ENCODE results near the gene CFAP97D2. TPM values are rescaled to one million over a fixed set of nuclear protein-coding genes. Genes with fewer than 3 reads are reported as not detected.

The CFAP97D2 gene
- total and polyA plus RNA-seq, 2 donors (not counting 3 experiments of a cell fraction or from before 2014, with no cell fraction given) = not detected

GRCh38 chr13:114142137-114142550 is 36.9 kb upstream of the CFAP97D2 start:
- TF ChIP-seq MYC (IDR thresholded peaks at IDR 0.05; ENCODE audit: low read depth, low read length) = no peak
- no peak for TF ChIP-seq POLR2A (IDR thresholded peaks at IDR 0.05; ENCODE audit: low read depth, low read length)
- TF ChIP-seq CTCF (IDR thresholded peaks at IDR 0.05; ENCODE audit: extremely low read depth in 1 of 2, insufficient read depth in 1 of 2, low read depth in 1 of 2, low read length in 2 of 2) = no peak
- Histone ChIP-seq H2AFZ (ENCODE audit: low read depth, low read length) (no peak overlapping the region), H3K27me3 (ENCODE audit: control insufficient read depth in 2 of 2, insufficient read depth in 2 of 2, low read length in 2 of 2) (peaks cover 0 to 3% of the 10 kb centered on the region in 2 experiments), H3K4me1 (ENCODE audit: control insufficient read depth, extremely low read depth, insufficient read depth, low read length) (no peaks in the 10 kb centered on the region), H3K79me2 (ENCODE audit: control insufficient read depth, insufficient read depth, low read length) (no peaks in the 10 kb centered on the region), H3K9me3 (replicated peaks; ENCODE audit: control insufficient read depth, insufficient read depth, low read length) (no peaks in the 10 kb centered on the region), H4K20me1 (replicated peaks; ENCODE audit: control insufficient read depth, extremely low read depth, insufficient read depth, low read length) (no peaks in the 10 kb centered on the region), H3K9ac (replicated peaks; ENCODE audit: extremely low read depth, insufficient read depth, low read length) (no peak overlapping the region), H3K36me3 (ENCODE audit: control insufficient read depth in 2 of 2, extremely low read depth in 1 of 2, insufficient read depth in 2 of 2, low read length in 2 of 2) (no peaks in the 10 kb centered on the region), H3K9me1 (replicated peaks; ENCODE audit: control insufficient read depth, extremely low read depth, insufficient read depth, low read length) (no peaks in the 10 kb centered on the region), H3K4me2 (ENCODE audit: insufficient read depth, low read length) (no peak overlapping the region), H3K27ac (ENCODE audit: insufficient read depth, low read depth, low read length) (no peak overlapping the region), H3K4me3 (replicated peaks in 1 of 3; ENCODE audit: insufficient read depth in 1 of 3, low read depth in 1 of 3, low read length in 3 of 3) (no peak overlapping the region)
- DNase-seq (ENCODE audit: low read depth, low spot score) (no peak), FAIRE-seq (no peak)
- no TSS peak for BruUV-seq (replicated peaks)
- intact Hi-C loops (cut with micrococcal nuclease) = no loop called here
- CTCF ChIA-PET = no interaction called here
- POLR2A ChIA-PET = no interaction called here
- dilution Hi-C loops (cut with MboI; ENCODE audit: extremely low pct_ligation_motif_present, low sequenced_read_pairs) = no loop called here

GRCh38 chr13:114142640-114143490 is 36.2 kb upstream of the CFAP97D2 start:
- Histone ChIP-seq H3K27me3 (ENCODE audit: control insufficient read depth in 2 of 2, insufficient read depth in 2 of 2, low read length in 2 of 2) (peaks cover 0 to 3% of the 10 kb centered on the region in 2 experiments), H2AFZ (ENCODE audit: low read depth, low read length) (no peak overlapping the region), H3K79me2 (ENCODE audit: control insufficient read depth, insufficient read depth, low read length) (no peaks in the 10 kb centered on the region), H4K20me1 (replicated peaks; ENCODE audit: control insufficient read depth, extremely low read depth, insufficient read depth, low read length) (no peaks in the 10 kb centered on the region), H3K27ac (ENCODE audit: insufficient read depth, low read depth, low read length) (no peak overlapping the region), H3K9ac (replicated peaks; ENCODE audit: extremely low read depth, insufficient read depth, low read length) (no peak overlapping the region), H3K4me3 (replicated peaks in 1 of 3; ENCODE audit: insufficient read depth in 1 of 3, low read depth in 1 of 3, low read length in 3 of 3) (no peak overlapping the region), H3K4me1 (ENCODE audit: control insufficient read depth, extremely low read depth, insufficient read depth, low read length) (no peaks in the 10 kb centered on the region), H3K9me1 (replicated peaks; ENCODE audit: control insufficient read depth, extremely low read depth, insufficient read depth, low read length) (no peaks in the 10 kb centered on the region), H3K36me3 (ENCODE audit: control insufficient read depth in 2 of 2, extremely low read depth in 1 of 2, insufficient read depth in 2 of 2, low read length in 2 of 2) (no peaks in the 10 kb centered on the region), H3K4me2 (ENCODE audit: insufficient read depth, low read length) (no peak overlapping the region), H3K9me3 (replicated peaks; ENCODE audit: control insufficient read depth, insufficient read depth, low read length) (no peaks in the 10 kb centered on the region)
- CTCF ChIA-PET = no interaction called here
- POLR2A ChIA-PET = no interaction called here
- no TSS peak for BruUV-seq (replicated peaks)
- no peak for DNase-seq (ENCODE audit: low read depth, low spot score)
- TF ChIP-seq MAX (IDR thresholded peaks at IDR 0.05; ENCODE audit: insufficient read depth, insufficient read length) = no peak
- no peak for TF ChIP-seq POLR2AphosphoS5 (IDR thresholded peaks at IDR 0.05; ENCODE audit: insufficient read depth, low read depth, low read length)
- no peak for TF ChIP-seq GATA2 (IDR thresholded peaks at IDR 0.05; ENCODE audit: insufficient read depth, insufficient read length, low read depth, low read length)
- TF ChIP-seq CTCF (IDR thresholded peaks at IDR 0.05; ENCODE audit: extremely low read depth in 1 of 2, insufficient read depth in 1 of 2, low read depth in 1 of 2, low read length in 2 of 2) = no peak
- no peak for TF ChIP-seq MYC (IDR thresholded peaks at IDR 0.05; ENCODE audit: low read depth, low read length)
- no peak for TF ChIP-seq EZH2 (IDR thresholded peaks at IDR 0.05; ENCODE audit: borderline replicate concordance, low read depth, low read length, severe bottlenecking)
- no peak for TF ChIP-seq JUN (IDR thresholded peaks at IDR 0.05; ENCODE audit: borderline replicate concordance, insufficient read depth, insufficient read length, low read depth)
- no peak for TF ChIP-seq POLR2A (IDR thresholded peaks at IDR 0.05; ENCODE audit: low read depth, low read length)
- TF ChIP-seq FOS (IDR thresholded peaks at IDR 0.05; ENCODE audit: borderline replicate concordance, insufficient read depth, low read length) = no peak
- intact Hi-C loops (cut with micrococcal nuclease) (no loop called here), dilution Hi-C loops (cut with MboI; ENCODE audit: extremely low pct_ligation_motif_present, low sequenced_read_pairs) (no loop called here)
- no peak for FAIRE-seq

All from endothelial cell of umbilical vein (primary cell).